Endothelial cell of umbilical vein (primary cell): ENCODE results near the gene PAPPA2. TPM values are rescaled to one million over a fixed set of nuclear protein-coding genes. Genes with fewer than 3 reads are reported as not detected.

Source experiments
- BruUV-seq: library from RNA; stranded (reverse); fragments of 400-500 nt; replicated peaks from 2 replicates; lab custom pipeline; 2021; lab: Mats Ljungman, UMichigan
- CTCF ChIA-PET: fragments of 300-600, 350-600 bp; sonication (Branson Sonifier 250); formaldehyde crosslinking; loops from one replicate; lab custom pipeline; 2021; ENCODE audit warnings: antibody characterized with exemption, inconsistent platforms; lab: Charles Lee
- POLR2A ChIA-PET: fragments of 300-600, 350-600 bp; sonication (Branson Sonifier 250); formaldehyde crosslinking; loops from one replicate; lab custom pipeline; 2021; ENCODE audit warnings: antibody characterized with exemption, inconsistent platforms; lab: Charles Lee
- DNase-seq: peaks from one replicate; pipeline ENCODE4 v3.0.0-alpha.2; 2011; ENCODE audit warnings: low read depth, low spot score
- FAIRE-seq: peaks from 2 replicates; lab custom pipeline; 2011; peaks lifted over from hg19 to GRCh38; lab: Jason Lieb, UNC
- H2AFZ ChIP-seq: 2 replicates; pipeline ENCODE4 v1.6.0; 2012; ENCODE audit warnings: low read depth, low read length, control low read depth, inconsistent platforms
- H3K27ac ChIP-seq: 2 replicates; pipeline ENCODE4 v1.5.1; 2011; ENCODE audit warnings: low read depth, mild to moderate bottlenecking, control low read depth, low read length, moderate library complexity; ENCODE audit not compliant: insufficient read depth
- H3K27me3 ChIP-seq, 2 experiments: 2 replicates each; pipeline versions ENCODE4 v1.6.0 to v1.6.1; 2011; ENCODE audit warnings: low read length in 2 of 2, mixed read lengths in 1 of 2; ENCODE audit not compliant: control insufficient read depth in 2 of 2, insufficient read depth in 2 of 2
- H3K36me3 ChIP-seq, 2 experiments: 2 replicates in 1 of 2; 3 replicates in 1 of 2; pipeline ENCODE4 v1.5.1; 2011; ENCODE audit warnings: low read length in 2 of 2, mild to moderate bottlenecking in 1 of 2, moderate library complexity in 1 of 2; ENCODE audit not compliant: control insufficient read depth in 2 of 2, insufficient read depth in 2 of 2; ENCODE audit errors: extremely low read depth in 1 of 2
- H3K4me1 ChIP-seq: 3 replicates; pipeline ENCODE4 v1.5.1; 2011; ENCODE audit warnings: mild to moderate bottlenecking, low read length; ENCODE audit not compliant: control insufficient read depth, insufficient read depth; ENCODE audit errors: extremely low read depth
- H3K4me2 ChIP-seq: 2 replicates; pipeline ENCODE4 v1.6.1; 2011; ENCODE audit warnings: low read length, control low read depth, mixed read lengths; ENCODE audit not compliant: insufficient read depth
- H3K4me3 ChIP-seq, 3 experiments: fragments of 200-600 bp in 1 of 3; sonication (generic), shearing (Covaris generic) in 1 of 3; replicated peaks in 1 of 3; 2 replicates each; pipeline ENCODE4 v1.5.1; 2011 to 2016; ENCODE audit warnings: control low read depth in 3 of 3, low read length in 3 of 3, mild to moderate bottlenecking in 2 of 3, inconsistent platforms in 1 of 3, low read depth in 1 of 3, moderate library complexity in 1 of 3; ENCODE audit not compliant: insufficient read depth in 1 of 3
- H3K79me2 ChIP-seq: 2 replicates; pipeline ENCODE4 v1.6.0; 2012; ENCODE audit warnings: low read length, inconsistent platforms; ENCODE audit not compliant: control insufficient read depth, insufficient read depth
- H3K9ac ChIP-seq: replicated peaks from 2 replicates; pipeline ENCODE3; 2011; ENCODE audit warnings: low read length, control low read depth; ENCODE audit not compliant: insufficient read depth; ENCODE audit errors: extremely low read depth
- H3K9me1 ChIP-seq: replicated peaks from 3 replicates; pipeline ENCODE4 v1.6.0; 2011; ENCODE audit warnings: mild to moderate bottlenecking, low read length; ENCODE audit not compliant: control insufficient read depth, insufficient read depth; ENCODE audit errors: extremely low read depth
- H3K9me3 ChIP-seq: replicated peaks from 2 replicates; pipeline ENCODE4 v1.5.1; 2012; ENCODE audit warnings: low read length, inconsistent platforms; ENCODE audit not compliant: control insufficient read depth, insufficient read depth
- H4K20me1 ChIP-seq: replicated peaks from 2 replicates; pipeline ENCODE3; 2011; ENCODE audit warnings: mild to moderate bottlenecking, low read length; ENCODE audit not compliant: control insufficient read depth, insufficient read depth; ENCODE audit errors: extremely low read depth
- CTCF ChIP-seq, 2 donors: IDR thresholded peaks; 1 replicate in 1 of 2; 2 replicates in 1 of 2; pipeline ENCODE4 v1.5.1; 2011; ENCODE audit warnings: low read length in 2 of 2, mild to moderate bottlenecking in 2 of 2, moderate library complexity in 2 of 2, control low read depth in 1 of 2, inconsistent platforms in 1 of 2, low read depth in 1 of 2; ENCODE audit not compliant: insufficient read depth in 1 of 2; ENCODE audit errors: extremely low read depth in 1 of 2
- FOS ChIP-seq: IDR thresholded peaks from 2 replicates; pipeline ENCODE4 v1.6.1; 2011; ENCODE audit warnings: mild to moderate bottlenecking, low read length, moderate library complexity, borderline replicate concordance; ENCODE audit not compliant: insufficient read depth
- JUN ChIP-seq: IDR thresholded peaks from 2 replicates; pipeline ENCODE4 v1.6.1; 2011; ENCODE audit warnings: borderline replicate concordance, low read depth; ENCODE audit not compliant: insufficient read length, insufficient read depth
- MAX ChIP-seq: IDR thresholded peaks from 2 replicates; pipeline ENCODE4 v1.6.1; 2011; ENCODE audit not compliant: insufficient read depth, insufficient read length
- dilution Hi-C: fragments of 300-500 bp; cut with MboI; formaldehyde crosslinking; loops from one replicate; pipeline ENCODE4 v1.15.0; 2019; ENCODE audit warnings: low sequenced_read_pairs; ENCODE audit not compliant: extremely low pct_ligation_motif_present
- intact Hi-C: fragments of 100-400 bp; cut with micrococcal nuclease; formaldehyde crosslinking; loops from one replicate; pipeline ENCODE4 v1.10.0; 2022
- polyA plus RNA-seq, 4 experiments: library from polyadenylated mRNA; depleted of rRNA in 3 of 4; stranded (reverse) in 3 of 4; unstranded in 1 of 4; fragments of >200 nt; gene quantifications; 2 replicates each; pipeline versions ENCODE4 v1.2.1 to v1.2.3, GENCODE V29; 2011 to 2012; ENCODE audit warnings: missing spikeins in 1 of 4
- total RNA-seq: library from RNA; stranded (reverse); gene quantifications from 2 replicates; pipeline ENCODE4 v1.2.3, GENCODE V29; 2021

The PAPPA2 gene
- total and polyA plus RNA-seq, 2 donors (not counting 3 experiments of a cell fraction or from before 2014, with no cell fraction given) = not detected

DNA sequence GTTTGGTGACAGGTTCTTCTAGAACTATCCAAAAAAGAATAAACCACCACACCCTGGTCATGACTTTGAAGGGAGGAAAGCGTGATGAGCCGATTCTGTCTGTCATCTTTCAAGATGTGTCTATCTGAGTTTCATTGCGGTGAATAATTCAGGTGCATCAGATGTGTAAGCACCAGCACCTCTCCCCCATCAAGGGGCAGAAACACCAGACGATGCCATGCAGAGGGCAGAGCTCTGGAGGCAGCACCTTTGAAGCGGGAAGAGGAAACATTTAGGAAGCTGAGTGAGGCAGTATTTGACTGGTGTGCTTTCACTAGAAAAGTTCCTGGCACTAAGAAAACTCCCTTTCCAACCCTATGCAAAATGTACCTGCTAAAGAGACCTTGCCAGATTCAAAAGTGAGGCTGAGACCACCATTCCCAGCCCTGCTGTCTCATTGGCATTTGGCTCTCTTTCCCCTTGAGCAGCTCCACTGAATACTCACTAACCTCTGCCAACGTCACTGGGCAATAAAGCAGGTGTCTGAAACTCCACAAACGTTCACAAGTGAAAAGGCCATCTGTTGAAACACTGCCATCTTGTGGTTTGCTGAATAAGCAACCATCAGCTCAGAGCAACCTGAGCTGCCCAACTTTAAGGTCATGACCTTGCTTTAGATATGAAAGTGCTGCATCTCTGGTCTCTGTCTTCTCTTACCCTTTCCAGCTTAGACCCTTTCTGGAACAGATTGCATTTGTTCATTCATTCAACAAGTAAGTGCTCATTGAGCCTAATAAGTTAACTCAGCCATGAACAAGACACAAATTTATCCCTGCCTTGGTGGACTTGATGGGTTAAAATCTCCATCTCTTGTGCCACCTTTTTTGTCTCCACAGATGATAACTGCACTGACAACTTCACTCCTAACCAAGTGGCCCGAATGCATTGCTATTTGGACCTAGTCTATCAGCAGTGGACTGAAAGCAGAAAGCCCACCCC is 228.6 kb downstream of the PAPPA2 start:
- H3K9me1 ChIP-seq = no peaks in the 10 kb centered on the region
- DNase-seq (peak; percentile 3), FAIRE-seq (no peak)
- H3K9me3 ChIP-seq = no peaks in the 10 kb centered on the region
- H3K79me2 ChIP-seq = no peaks in the 10 kb centered on the region
- H2AFZ ChIP-seq = no peak overlapping the region
- peak; percentile 34 to 36 for TF ChIP-seq CTCF (IDR thresholded peaks at IDR 0.05; ENCODE audit: extremely low read depth in 1 of 2, insufficient read depth in 1 of 2, low read depth in 1 of 2, low read length in 2 of 2)
- TF ChIP-seq MAX = no peak
- dilution Hi-C loops (no loop called here), intact Hi-C loops (loop anchor here (2.0 kb wide), 1 partner anchor 317 kb away; no protein-coding TSS in a partner anchor)
- ChIA-PET POLR2A (no interaction called here), CTCF (interaction anchor here (1.6 kb wide), 2 partner anchors 14 to 1318 kb away, joined by 3 to 4 read pairs; no protein-coding TSS in a partner anchor)
- H3K4me3 ChIP-seq = no peak overlapping the region
- no peaks in the 10 kb centered on the region for H4K20me1 ChIP-seq
- H3K27ac ChIP-seq = no peak overlapping the region
- H3K27me3 ChIP-seq = no peaks in the 10 kb centered on the region
- BruUV-seq = no TSS peak
- no peaks in the 10 kb centered on the region for H3K36me3 ChIP-seq
- no peaks in the 10 kb centered on the region for H3K4me1 ChIP-seq
- H3K9ac ChIP-seq = no peak overlapping the region
- no peak overlapping the region for H3K4me2 ChIP-seq

GRCh38 chr1:176692431-176692830 is 229.5 kb downstream of the PAPPA2 start:
- ChIA-PET CTCF (interaction anchor here (1.6 kb wide), 2 partner anchors 13 to 1319 kb away, joined by 3 to 4 read pairs; no protein-coding TSS in a partner anchor), POLR2A (no interaction called here)
- Histone ChIP-seq H3K9me3 (no peaks in the 10 kb centered on the region), H4K20me1 (no peaks in the 10 kb centered on the region), H2AFZ (no peak overlapping the region), H3K4me3 (no peak overlapping the region), H3K4me1 (no peaks in the 10 kb centered on the region), H3K27ac (no peak overlapping the region), H3K79me2 (no peaks in the 10 kb centered on the region), H3K4me2 (no peak overlapping the region), H3K27me3 (no peaks in the 10 kb centered on the region), H3K36me3 (no peaks in the 10 kb centered on the region), H3K9ac (no peak overlapping the region), H3K9me1 (no peaks in the 10 kb centered on the region)
- intact Hi-C loops = no loop called here
- BruUV-seq = no TSS peak
- TF ChIP-seq JUN (no peak), FOS (no peak), MAX (no peak)
- dilution Hi-C loops = no loop called here
- FAIRE-seq = no peak
- DNase-seq = no peak
